Panc1 (cell line): ENCODE measurements around the gene KLHL41. TPM values are rescaled to one million over a fixed set of nuclear protein-coding genes. Genes with fewer than 3 reads are reported as not detected.

Experiments
- ATAC-seq: fragments of 200-7000 bp; cut with Tn5 transposase; 2 replicates; pipeline ENCODE4 v1.9.1; 2020; ENCODE audit warnings: mild to moderate bottlenecking, moderate library complexity
- BruUV-seq: library from RNA; stranded (reverse); fragments of 400-500 nt; replicated peaks from 2 replicates; lab custom pipeline; 2021; lab: Mats Ljungman, UMichigan
- CTCF ChIA-PET: fragments of 300-600 bp; sonication (Branson Sonifier 250); formaldehyde crosslinking; loops from one replicate; lab custom pipeline; 2022; ENCODE audit warnings: antibody characterized with exemption; lab: Charles Lee
- POLR2A ChIA-PET: fragments of 300-600 bp; sonication (Branson Sonifier 250); formaldehyde crosslinking; loops from one replicate; lab custom pipeline; 2022; ENCODE audit warnings: antibody characterized with exemption; lab: Charles Lee
- DNase-seq: peaks from one replicate; pipeline ENCODE4 v3.0.0-alpha.2; 2010; ENCODE audit warnings: low read depth, low spot score
- H3K27ac ChIP-seq: 2 replicates; pipeline ENCODE4 v1.5.1; 2011; ENCODE audit warnings: mild to moderate bottlenecking, low read length, inconsistent platforms
- H3K27me3 ChIP-seq: fragments of 200-500 bp; sonication (Bioruptor generic); 2 replicates; pipeline ENCODE4 v1.6.0; 2014; ENCODE audit warnings: low read length, inconsistent platforms; ENCODE audit not compliant: control insufficient read depth, insufficient read depth
- H3K36me3 ChIP-seq: fragments of 200-500 bp; sonication (Bioruptor generic); 2 replicates; pipeline ENCODE4 v1.5.1; 2014; ENCODE audit warnings: inconsistent platforms, mild to moderate bottlenecking, low read length, moderate library complexity; ENCODE audit not compliant: control insufficient read depth, insufficient read depth
- H3K4me1 ChIP-seq: 2 replicates; pipeline ENCODE4 v1.5.1; 2011; ENCODE audit warnings: inconsistent platforms, mild to moderate bottlenecking, low read length, moderate library complexity; ENCODE audit not compliant: control insufficient read depth, insufficient read depth
- H3K4me3 ChIP-seq, 2 experiments: 2 replicates each; pipeline ENCODE4 v1.5.1; 2011 to 2012; ENCODE audit warnings: low read depth in 2 of 2, low read length in 2 of 2, mild to moderate bottlenecking in 2 of 2, inconsistent platforms in 1 of 2, moderate library complexity in 1 of 2
- H3K9me3 ChIP-seq: fragments of 200-500 bp; sonication (Bioruptor generic); 2 replicates; pipeline ENCODE4 v1.5.1; 2014; ENCODE audit warnings: low read depth, mild to moderate bottlenecking, inconsistent platforms, low read length, moderate library complexity; ENCODE audit not compliant: control insufficient read depth, insufficient read depth
- POLR2AphosphoS5 ChIP-seq: IDR thresholded peaks from 2 replicates; pipeline ENCODE4 v1.6.1; 2012; ENCODE audit warnings: mild to moderate bottlenecking, low read depth, low read length, moderate library complexity
- SIN3A ChIP-seq: IDR thresholded peaks from 2 replicates; pipeline ENCODE4 v1.6.1; 2012; ENCODE audit warnings: low read depth, mild to moderate bottlenecking, low read length, moderate library complexity, borderline replicate concordance; ENCODE audit not compliant: insufficient read depth
- TCF7L2 ChIP-seq: IDR thresholded peaks from 2 replicates; pipeline ENCODE4 v1.6.1; 2011; ENCODE audit warnings: mild to moderate bottlenecking, low read depth, low read length, inconsistent platforms
- in situ Hi-C: cut with HindIII; loops from 2 replicates; pipeline ENCODE4 v1.10.0; 2016; ENCODE audit warnings: low sequenced_read_pairs, low pct_unique_long_range_greater_than_20kb
- intact Hi-C: fragments of 100-400 bp; cut with micrococcal nuclease; formaldehyde crosslinking; loops from one replicate; pipeline ENCODE4 v1.10.0; 2022; ENCODE audit not compliant: unreplicated experiment
- total RNA-seq: library from RNA; stranded (reverse); gene quantifications from one replicate; pipeline ENCODE4 v1.2.1, GENCODE V29; 2021; ENCODE audit not compliant: unreplicated experiment
- TF ChIP-seq, protein P1 (sequence below), 2 experiments: IDR thresholded peaks; 2 replicates each; pipeline ENCODE4 v1.6.1; 2011 to 2012; ENCODE audit warnings: low read depth in 2 of 2, control low read depth in 1 of 2, low read length in 1 of 2, mild to moderate bottlenecking in 1 of 2, moderate library complexity in 1 of 2; ENCODE audit not compliant: insufficient read depth in 1 of 2
- TF ChIP-seq, protein P2 (sequence below): fragments of 450-650 bp; IDR thresholded peaks from 2 replicates; pipeline ENCODE4 v1.5.1; 2017; ENCODE audit warnings: mild to moderate bottlenecking

The KLHL41 gene
- total RNA-seq, 1 experiment from 2014 or later = 0.72 TPM

DNA sequence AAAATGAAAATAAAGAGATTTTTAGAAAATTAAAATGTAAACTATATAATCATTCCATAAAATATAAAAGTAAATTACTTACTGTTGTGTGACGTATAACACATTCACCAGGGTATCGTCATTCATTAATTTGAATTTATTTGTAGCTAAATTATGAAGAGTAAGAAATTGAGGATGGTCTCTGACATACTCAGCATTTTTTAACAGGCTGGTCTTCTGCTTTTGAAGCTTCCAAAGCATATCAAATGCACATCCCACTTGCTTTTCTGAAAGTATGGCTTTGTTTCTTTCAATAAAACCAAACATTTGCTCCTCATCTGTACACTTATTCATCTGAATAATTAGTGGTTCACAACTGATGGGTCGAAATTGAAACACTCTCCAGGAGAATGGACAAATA is 62.1 kb downstream of the KLHL41 start:
- CTCF ChIA-PET = no interaction called here
- intact Hi-C loops = no loop called here

DNA sequence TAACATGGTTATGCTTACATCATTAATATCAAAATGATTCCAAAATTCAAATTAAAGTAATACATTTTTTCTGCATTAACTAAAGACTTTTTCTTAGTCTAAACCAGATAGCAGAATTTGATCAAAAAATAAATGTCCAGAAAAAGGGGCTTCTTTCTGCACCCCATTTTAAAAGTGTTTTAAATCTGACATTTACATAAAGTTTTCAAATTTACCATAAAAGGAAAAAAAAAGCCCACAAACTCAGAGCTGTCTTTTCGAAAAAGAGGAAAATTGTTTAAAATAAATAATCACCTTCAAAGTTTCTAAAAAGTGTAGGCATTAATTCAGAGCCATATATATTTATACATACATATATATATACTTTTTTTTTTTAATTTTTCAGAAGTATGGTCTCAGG is 62.7 kb downstream of the KLHL41 start:
- Histone ChIP-seq H3K4me3 (peak overlapping the region in 1 of 2 experiments; percentile 87; a peak in 2 of 4 replicates), H3K36me3 (no peaks in the 10 kb centered on the region), H3K27me3 (no peaks in the 10 kb centered on the region), H3K27ac (no peak overlapping the region; the same call in 1 of the 2 replicates), H3K9me3 (no peaks in the 10 kb centered on the region), H3K4me1 (peaks cover 13% of the 10 kb centered on the region; the same call in 1 of the 2 replicates)
- intact Hi-C loops = no loop called here
- BruUV-seq = no TSS peak
- DNase-seq (no peak), ATAC-seq (no peak)
- in situ Hi-C loops = no loop called here
- TF ChIP-seq POLR2AphosphoS5 (no peak), SIN3A (no peak), TCF7L2 (no peak)
- TF ChIP-seq, protein P1, sequence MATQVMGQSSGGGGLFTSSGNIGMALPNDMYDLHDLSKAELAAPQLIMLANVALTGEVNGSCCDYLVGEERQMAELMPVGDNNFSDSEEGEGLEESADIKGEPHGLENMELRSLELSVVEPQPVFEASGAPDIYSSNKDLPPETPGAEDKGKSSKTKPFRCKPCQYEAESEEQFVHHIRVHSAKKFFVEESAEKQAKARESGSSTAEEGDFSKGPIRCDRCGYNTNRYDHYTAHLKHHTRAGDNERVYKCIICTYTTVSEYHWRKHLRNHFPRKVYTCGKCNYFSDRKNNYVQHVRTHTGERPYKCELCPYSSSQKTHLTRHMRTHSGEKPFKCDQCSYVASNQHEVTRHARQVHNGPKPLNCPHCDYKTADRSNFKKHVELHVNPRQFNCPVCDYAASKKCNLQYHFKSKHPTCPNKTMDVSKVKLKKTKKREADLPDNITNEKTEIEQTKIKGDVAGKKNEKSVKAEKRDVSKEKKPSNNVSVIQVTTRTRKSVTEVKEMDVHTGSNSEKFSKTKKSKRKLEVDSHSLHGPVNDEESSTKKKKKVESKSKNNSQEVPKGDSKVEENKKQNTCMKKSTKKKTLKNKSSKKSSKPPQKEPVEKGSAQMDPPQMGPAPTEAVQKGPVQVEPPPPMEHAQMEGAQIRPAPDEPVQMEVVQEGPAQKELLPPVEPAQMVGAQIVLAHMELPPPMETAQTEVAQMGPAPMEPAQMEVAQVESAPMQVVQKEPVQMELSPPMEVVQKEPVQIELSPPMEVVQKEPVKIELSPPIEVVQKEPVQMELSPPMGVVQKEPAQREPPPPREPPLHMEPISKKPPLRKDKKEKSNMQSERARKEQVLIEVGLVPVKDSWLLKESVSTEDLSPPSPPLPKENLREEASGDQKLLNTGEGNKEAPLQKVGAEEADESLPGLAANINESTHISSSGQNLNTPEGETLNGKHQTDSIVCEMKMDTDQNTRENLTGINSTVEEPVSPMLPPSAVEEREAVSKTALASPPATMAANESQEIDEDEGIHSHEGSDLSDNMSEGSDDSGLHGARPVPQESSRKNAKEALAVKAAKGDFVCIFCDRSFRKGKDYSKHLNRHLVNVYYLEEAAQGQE (IDR thresholded peaks at IDR 0.05; ENCODE audit: insufficient read depth in 1 of 2, low read depth in 2 of 2, low read length in 1 of 2) = no peak
- TF ChIP-seq, protein P2, sequence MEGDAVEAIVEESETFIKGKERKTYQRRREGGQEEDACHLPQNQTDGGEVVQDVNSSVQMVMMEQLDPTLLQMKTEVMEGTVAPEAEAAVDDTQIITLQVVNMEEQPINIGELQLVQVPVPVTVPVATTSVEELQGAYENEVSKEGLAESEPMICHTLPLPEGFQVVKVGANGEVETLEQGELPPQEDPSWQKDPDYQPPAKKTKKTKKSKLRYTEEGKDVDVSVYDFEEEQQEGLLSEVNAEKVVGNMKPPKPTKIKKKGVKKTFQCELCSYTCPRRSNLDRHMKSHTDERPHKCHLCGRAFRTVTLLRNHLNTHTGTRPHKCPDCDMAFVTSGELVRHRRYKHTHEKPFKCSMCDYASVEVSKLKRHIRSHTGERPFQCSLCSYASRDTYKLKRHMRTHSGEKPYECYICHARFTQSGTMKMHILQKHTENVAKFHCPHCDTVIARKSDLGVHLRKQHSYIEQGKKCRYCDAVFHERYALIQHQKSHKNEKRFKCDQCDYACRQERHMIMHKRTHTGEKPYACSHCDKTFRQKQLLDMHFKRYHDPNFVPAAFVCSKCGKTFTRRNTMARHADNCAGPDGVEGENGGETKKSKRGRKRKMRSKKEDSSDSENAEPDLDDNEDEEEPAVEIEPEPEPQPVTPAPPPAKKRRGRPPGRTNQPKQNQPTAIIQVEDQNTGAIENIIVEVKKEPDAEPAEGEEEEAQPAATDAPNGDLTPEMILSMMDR = no peak
- CTCF ChIA-PET = no interaction called here
- POLR2A ChIA-PET = interaction anchor here (0.6 kb wide), 2 partner anchors 16 to 85 kb away, joined by 4 to 13 read pairs; no protein-coding TSS in a partner anchor

More for the DNA sequence above, 62.1 kb downstream of the KLHL41 start:
- H3K36me3 ChIP-seq = no peaks in the 10 kb centered on the region
- H3K27me3 ChIP-seq = no peaks in the 10 kb centered on the region
- H3K4me1 ChIP-seq = peaks cover 13% of the 10 kb centered on the region; the same call in 1 of the 2 replicates
- POLR2A ChIA-PET = no interaction called here
- H3K9me3 ChIP-seq = no peaks in the 10 kb centered on the region
- H3K4me3 ChIP-seq = no peak overlapping the region
- H3K27ac ChIP-seq = peak overlapping the region; percentile 40; the same call in 1 of the 2 replicates
- ATAC-seq = no peak
- no peak for DNase-seq
- BruUV-seq = no TSS peak
- in situ Hi-C loops = no loop called here
- TF ChIP-seq, protein P2 = no peak
- TF ChIP-seq POLR2AphosphoS5 (no peak), SIN3A (no peak), TCF7L2 (no peak)
- TF ChIP-seq, protein P1 (IDR thresholded peaks at IDR 0.05; ENCODE audit: insufficient read depth in 1 of 2, low read depth in 2 of 2, low read length in 1 of 2) = no peak
